22Rv1 (cell line): ENCODE results near the gene SPTLC1.

Experiments used
- ZFX ChIP-seq: fragments of 450-650 bp; IDR thresholded peaks from 2 replicates; pipeline ENCODE4 v1.6.1; 2017; ENCODE audit warnings: antibody characterized with exemption, borderline replicate concordance
- TF ChIP-seq, protein P1 (sequence below): fragments of 450-650 bp; IDR thresholded peaks from 2 replicates; pipeline ENCODE4 v1.5.1; 2017; ENCODE audit warnings: mild to moderate bottlenecking

GRCh38 chr9:92071634-92072033 is 43.6 kb downstream of the SPTLC1 start:
- TF ChIP-seq, protein P1, sequence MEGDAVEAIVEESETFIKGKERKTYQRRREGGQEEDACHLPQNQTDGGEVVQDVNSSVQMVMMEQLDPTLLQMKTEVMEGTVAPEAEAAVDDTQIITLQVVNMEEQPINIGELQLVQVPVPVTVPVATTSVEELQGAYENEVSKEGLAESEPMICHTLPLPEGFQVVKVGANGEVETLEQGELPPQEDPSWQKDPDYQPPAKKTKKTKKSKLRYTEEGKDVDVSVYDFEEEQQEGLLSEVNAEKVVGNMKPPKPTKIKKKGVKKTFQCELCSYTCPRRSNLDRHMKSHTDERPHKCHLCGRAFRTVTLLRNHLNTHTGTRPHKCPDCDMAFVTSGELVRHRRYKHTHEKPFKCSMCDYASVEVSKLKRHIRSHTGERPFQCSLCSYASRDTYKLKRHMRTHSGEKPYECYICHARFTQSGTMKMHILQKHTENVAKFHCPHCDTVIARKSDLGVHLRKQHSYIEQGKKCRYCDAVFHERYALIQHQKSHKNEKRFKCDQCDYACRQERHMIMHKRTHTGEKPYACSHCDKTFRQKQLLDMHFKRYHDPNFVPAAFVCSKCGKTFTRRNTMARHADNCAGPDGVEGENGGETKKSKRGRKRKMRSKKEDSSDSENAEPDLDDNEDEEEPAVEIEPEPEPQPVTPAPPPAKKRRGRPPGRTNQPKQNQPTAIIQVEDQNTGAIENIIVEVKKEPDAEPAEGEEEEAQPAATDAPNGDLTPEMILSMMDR = no peak
- no peak for TF ChIP-seq ZFX
